GM18868 (cell line): Measurements from ENCODE around the gene ENAH.
"Not testable (repeated sequence)": the region's sequence is repeated elsewhere in the genome, so short reads cannot be mapped to it uniquely, and the experiment has no call there.

Source experiments
- ATAC-seq: cut with Tn5 transposase; IDR thresholded peaks from one replicate; pipeline ENCODE4 v1.9.1; 2021; ENCODE audit warnings: mild to moderate bottlenecking, moderate library complexity; ENCODE audit not compliant: unreplicated experiment

The ENAH gene

DNA sequence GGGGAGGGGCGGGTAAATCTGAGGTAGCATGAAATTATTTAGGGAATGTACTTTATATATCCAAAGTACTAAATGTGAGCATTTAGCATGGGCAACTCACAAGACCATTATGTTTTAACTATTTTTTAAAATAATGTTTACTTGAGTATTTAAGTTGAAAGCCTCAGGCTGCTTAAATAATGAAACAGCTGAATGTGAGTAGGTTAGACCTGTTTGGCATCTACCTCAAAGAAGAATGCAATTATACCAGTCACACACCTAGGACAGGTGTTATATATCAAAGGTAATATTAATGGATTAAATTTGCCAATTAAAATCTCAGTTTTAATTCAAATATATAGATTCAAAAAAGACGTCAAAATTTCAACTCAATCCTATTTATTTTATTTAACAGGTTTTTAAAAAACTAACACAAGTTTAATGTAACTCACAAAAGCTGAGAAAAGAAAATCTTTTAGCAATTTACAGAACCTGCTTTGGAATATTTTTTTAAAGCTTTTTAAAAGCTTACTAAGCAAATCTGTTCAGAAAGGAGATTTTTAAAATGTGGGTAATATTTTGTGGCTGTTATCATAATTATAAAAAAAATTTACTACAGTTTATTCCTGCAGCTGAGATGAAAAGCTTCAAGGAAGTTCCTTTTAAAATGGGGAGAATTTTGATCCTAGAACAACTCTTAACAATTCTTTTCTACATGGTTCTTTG lies 120.5 kb downstream of the ENAH start:
- ATAC-seq, result no peak

DNA sequence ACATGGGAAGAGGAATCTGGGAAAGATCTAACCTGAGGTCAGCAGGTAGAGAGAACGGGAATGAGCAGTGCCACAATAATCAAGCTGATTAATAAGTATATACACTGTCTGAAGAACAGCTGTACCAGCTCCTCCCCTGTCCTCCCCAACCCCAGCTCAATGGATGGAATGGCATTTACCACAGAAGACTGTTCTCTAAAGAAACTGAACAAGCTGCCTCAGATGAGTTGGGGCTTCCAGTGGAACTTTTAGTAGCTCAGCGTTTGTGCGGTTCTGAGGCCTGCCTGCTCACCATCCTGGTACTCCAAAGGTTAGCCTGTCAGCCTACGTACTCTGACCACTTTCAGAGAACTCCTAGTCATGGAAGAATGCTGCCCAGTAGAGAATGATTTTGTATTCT lies 123.2 kb downstream of the ENAH start:
- ATAC-seq, result no peak

DNA sequence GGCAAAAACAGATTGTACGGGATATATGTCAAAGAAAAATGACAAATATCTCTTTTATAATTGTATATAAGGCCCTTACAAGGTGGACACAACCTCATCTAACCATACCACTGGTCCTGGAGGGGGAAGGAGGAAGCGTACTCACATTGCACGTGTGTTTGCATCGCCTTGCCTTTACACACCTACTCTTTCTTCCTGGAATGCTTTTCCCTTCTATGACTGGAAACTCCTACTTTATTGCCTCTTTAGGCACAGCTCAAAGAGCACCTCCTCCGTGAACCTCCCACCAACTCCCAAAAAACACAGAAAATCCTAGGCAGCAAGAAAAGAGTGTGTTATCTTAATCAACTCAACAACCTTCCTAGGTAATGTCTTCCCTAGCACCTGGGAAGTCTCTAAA lies 125.3 kb downstream of the ENAH start:
- no peak for ATAC-seq

DNA sequence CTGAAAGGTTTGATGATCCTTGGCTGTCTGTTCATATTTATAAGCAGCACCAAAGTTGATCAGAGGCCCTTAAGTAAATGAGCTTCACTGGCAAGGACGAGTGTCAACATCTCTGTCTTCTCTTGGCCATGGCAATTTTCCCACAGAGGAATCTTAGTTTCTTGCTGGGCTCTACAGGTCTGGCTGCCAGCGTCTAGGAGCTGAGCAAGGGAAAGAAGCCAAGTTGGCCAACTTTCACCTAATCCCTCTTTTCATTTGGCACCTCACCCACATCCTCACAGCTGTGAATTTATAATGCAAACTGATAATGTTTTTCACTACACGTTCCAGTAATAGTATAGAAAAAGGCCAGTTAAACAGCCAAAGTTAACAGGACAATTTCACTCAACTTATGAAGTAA lies 126.0 kb downstream of the ENAH start:
- ATAC-seq, result no peak

DNA sequence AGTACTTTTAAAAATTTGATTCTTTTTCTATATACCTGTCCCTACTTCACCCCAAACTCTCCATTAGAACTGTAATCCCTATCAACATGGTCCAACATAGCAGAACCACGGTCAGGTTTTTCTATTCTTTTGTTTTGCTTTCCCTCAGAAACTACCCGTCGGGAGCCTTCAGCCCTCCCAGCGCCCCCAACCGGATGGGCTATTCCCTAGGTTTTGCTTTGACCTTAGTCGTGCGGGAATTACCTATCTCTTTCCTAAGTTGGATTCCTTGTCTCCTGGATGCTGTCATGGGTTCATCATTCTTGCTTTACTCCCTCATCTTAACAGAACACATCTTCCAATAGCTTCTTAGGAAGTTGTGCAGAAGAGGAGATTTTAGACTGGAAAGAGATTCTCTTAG lies 127.5 kb downstream of the ENAH start:
- no peak for ATAC-seq

DNA sequence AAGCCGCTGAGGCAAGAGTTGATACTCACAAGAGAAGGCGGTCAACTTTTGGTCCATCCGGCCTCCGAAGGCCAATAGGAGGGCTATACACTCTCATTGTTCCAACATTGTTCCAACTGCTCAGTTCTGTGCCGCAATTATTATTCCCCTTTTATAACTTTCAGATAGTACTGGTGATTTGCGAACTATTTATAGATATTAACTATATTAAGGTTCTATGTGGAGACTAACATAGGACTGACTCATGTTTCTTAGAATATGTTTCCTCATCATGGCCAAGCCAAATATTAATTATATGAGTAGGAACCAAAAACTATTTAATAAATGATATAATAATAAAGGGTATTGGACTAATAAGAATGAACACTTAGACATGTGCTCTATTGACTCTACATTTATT lies 128.4 kb downstream of the ENAH start:
- ATAC-seq, result no peak

DNA sequence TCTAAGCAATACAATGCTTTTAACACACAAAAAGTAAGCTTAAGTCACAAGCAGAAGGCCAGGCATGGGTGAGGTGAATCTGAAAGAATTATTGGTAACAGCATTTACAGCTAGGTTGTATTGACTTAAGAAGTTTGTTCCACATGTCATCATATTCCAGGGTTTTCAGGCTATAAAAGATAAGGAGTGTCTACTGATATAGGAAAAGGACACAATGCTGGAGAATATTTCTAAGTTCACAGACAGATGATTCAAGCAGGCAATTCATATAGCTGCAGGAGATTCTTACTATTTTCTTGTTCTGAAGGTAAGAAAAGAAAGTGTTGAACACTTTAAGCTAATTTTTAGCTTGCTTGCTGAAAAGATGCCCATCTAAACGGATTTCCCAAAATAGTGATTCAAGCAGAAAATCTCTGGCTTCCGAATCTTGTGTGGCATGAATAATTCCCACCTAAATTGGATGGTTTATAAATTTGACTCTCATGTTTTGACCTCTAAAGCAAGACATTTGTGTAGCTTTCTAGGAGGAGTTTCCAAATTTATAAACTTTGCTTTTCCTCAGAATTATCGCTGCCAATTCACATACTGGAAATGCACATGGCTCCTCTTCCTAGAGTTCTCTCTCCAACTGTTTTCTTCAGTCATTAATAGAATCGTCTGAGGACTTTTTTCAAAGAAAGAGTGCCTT lies 129.5 kb downstream of the ENAH start:
- no peak for ATAC-seq

DNA sequence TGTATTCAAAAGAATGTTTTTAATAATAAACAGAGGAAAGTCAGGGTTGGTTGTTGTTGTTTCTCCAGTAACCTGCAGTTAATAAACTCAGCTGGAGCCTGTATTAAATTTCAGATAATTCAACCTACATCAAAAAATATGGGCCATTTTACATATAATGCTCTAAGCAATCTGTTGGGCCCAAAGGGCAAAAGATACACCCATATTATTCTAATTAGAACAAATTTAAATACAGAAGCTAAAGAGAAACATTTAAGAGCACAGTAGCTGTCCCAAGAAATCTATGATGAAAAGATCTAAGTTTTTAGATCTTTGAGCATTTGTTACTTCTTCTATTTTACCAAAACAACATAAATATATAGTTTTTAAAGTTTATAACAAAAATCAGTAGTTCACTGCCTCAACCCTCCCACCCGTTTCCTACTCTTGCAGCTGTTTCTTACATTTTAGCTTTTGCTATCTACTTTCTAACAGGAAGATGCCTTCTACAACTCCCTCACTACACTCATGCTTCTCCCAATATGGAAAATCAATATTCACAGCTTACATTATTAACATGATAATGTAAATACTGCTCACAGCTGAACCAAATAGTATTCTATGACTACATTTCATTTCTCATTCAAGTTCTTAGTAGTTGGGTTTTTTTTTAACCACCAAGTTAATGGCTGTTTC lies 130.2 kb downstream of the ENAH start:
- ATAC-seq, result no peak

DNA sequence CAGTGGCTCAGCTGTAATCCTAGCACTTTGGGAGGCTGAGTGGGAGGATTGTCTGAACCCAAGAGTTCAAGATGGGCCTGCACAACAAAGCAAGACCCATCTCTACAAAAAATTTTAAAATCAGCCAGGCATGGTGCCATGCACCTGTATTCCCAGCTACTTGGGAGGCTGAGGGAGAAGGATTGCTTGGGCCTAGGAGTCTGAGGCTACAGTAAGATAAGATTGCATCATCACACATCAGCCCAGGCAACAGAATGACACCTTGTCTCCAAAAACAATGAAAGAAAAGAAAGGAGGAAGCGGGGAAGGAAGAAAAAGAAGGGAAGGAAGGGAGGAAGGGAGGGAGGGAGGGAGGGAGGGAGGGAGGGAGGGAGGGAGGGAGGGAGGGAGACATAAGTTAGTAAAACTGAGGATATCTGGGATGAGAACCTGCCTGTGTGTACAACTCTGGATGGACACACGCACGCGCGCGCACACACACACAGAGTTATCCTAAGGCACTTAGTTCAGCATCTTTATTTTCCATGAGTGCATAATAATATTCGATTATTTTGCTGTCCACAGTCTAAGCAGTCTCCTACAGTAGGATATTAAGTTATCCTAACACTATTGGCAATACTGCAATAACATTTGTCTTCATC lies 132.2 kb downstream of the ENAH start:
- no peak for ATAC-seq

DNA sequence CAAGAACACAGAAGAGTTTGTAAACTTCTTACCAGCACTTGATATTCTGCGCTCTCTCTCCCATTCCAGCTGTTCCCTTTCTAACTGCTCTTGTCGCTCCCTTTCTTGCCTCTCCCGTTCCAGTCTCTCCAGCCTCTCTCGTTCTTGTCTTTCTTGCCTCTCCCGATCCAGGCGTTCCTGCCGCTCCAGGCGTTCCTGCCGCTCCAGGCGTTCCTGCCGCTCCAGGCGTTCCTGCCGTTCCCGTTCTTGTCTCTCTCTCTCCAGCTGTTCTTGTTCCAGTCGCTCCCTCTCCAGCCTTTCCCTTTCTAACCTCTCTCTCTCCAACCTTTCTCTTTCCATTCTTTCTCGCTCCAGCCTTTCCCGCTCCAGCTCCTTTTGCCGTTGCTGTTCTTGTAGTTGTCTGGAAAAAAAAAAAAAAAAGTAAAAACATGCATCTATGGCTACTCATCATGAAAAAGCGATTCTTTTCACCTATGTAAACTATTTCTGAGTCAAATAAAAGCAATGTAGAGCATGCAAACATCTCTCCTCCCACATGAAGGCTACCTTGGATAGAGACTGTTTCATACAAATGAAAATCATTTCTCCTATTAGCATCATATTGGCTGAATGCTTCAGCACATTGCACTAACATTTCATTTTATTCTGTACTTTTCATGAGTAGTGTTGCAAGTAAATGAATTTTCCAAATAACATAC lies 133.6 kb downstream of the ENAH start:
- ATAC-seq, result no peak

DNA sequence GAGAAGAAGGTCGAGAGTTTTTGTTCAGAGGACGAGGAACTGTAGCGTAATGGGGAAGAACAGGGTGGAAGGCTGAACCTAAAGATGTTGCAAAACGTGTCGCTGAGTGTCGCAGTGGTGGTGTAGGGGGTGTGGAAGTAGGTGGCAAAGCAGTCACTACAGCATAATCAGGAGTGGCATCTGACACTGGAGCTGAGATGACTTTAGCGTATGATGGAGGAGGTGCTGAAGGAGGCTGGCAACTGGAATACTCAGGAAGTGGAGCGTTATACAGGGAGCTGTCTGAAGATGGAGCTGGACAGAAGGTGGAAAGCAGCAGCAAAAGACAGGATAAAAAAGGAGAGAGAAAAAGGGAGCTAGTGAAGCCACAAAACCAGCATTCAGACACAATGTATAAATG lies 135.2 kb downstream of the ENAH start:
- ATAC-seq, result no peak

DNA sequence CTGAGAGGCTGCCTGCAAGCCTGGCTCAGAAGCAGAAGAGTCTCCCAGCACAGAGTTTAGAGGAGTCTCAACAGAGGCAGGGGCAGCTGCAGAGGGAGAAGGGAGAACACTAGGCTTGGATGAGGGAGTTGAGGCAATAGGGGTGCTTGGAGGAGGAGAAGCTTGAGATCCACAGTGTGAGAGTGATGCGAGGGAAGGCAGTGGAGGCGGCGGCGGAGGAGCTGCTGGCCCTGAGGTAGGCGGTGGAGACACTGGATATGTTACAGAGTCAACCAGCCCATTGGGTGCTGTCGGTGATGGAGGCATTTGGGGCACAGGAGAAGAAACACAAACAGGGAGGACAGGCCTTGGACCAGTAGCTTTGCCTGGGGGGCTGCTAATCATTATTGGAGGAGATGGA lies 135.7 kb downstream of the ENAH start:
- ATAC-seq, result no peak

DNA sequence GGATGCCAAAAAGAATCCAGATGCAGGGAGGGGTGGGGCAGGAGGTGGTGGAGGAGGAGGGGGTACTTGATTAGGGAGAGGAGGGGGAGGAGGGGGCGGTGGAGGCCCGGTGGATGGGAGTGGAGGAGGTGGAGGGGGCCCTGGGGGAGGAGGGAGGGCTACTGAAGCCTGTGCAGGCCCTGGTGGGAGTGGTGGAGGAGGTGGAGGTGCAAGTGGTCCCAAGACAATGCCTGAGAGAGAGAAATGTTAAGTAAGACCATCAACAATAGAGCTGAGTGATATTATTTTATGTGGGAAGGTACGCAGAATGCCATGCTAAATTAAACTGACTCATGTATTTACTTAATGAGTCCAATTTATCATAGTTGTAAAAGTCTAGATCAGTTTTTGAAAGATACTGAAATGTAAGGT lies 138.2 kb downstream of the ENAH start:
- ATAC-seq, result no peak

DNA sequence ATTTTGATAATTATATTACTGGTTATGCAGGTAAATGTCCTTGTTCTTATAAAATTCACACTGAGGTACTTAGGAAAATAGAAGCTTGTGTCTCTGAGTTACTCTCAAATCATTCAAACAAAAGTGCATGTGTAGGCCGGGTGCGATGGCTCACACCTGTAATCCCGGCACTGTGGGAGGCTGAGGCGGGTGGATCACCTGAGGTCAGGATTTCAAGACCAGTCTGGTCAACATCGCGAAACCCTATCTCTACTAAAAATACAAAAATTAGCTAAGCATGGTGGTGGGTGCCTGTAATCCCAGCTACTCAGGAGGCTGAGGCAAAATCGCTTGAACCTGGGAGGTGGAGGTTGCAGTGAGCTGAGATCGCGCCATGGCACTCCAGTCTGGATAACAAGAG lies 139.3 kb downstream of the ENAH start:
- not testable (repeated sequence) for ATAC-seq

DNA sequence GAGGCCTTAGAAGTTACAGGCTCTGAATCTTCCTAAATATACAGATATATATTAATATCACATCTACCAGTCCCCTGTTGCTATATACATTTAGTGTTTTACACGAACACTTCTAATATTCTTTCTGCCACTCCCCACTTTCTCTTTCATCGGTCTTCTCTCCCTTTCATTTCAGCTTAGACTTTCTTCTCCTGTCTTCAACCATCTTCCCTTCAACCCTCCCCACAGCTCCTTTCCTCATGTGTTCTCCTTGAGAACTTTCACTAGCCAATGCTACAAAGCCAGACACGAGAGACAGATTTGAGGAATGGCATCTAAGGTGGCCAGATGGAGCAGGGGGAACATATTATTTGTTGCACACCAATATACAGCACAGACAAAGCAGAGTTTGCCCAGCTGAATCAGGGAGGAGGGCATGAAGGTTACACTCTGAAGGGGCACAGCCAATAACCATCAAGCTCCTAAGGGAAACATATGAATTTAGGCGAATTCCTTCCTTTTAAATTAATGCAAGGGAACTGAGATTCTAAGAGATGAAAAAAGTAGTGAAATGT lies 141.0 kb downstream of the ENAH start:
- no peak for ATAC-seq

DNA sequence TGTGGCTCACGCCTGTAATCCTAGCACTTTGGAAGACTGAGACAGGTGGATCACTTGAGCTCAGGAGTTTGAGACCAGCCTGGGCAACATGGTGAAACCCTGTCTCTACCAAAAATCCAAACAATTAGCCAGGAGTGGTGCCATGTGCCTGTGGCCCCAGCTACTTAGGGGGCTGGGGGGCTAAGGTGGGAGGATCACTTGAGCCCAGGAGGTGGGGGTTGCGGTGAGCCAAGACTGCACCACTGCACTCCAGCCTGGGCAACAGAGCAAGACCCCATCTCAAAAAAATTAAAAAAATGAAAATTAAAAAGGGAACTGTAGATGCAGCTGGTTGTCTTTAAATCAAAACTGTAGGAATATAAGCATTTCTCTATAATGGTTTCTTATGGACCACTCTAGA lies 142.2 kb downstream of the ENAH start:
- not testable (repeated sequence) for ATAC-seq

DNA sequence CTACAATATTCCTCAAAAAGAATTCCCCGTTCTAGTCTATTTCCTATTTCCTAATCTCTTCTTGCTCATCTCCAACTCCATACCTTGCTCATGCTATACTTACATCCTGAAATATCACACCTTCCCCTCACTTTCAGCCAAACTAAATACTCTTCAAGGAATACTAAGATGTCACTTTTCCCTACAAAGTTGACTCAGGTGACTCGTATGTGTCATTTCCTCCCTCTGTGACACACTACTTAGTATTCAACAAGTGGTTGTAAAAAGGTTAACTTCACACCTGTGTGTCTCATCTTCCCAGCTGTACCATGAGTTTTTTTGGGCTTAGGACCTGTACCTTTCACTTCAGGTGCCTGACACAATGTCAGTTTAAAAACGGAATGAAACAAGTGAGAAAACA lies 143.2 kb downstream of the ENAH start:
- no peak for ATAC-seq

DNA sequence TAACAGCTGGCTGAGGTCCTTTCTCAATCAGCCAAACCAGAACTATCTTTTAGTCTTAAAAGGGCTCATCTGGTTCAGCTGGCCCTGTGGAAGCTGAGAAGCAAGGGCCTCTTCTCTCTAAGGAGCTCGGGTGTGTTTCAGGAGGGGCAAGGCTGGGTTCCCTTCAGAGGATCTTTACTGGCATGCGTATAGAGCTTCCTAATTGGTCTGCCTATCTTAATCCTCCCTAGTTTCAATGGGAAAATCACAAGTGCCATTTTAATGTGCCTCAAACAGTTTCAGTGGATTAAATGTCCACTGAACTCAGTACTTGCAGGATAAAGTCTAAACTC lies 143.6 kb downstream of the ENAH start:
- no peak for ATAC-seq

DNA sequence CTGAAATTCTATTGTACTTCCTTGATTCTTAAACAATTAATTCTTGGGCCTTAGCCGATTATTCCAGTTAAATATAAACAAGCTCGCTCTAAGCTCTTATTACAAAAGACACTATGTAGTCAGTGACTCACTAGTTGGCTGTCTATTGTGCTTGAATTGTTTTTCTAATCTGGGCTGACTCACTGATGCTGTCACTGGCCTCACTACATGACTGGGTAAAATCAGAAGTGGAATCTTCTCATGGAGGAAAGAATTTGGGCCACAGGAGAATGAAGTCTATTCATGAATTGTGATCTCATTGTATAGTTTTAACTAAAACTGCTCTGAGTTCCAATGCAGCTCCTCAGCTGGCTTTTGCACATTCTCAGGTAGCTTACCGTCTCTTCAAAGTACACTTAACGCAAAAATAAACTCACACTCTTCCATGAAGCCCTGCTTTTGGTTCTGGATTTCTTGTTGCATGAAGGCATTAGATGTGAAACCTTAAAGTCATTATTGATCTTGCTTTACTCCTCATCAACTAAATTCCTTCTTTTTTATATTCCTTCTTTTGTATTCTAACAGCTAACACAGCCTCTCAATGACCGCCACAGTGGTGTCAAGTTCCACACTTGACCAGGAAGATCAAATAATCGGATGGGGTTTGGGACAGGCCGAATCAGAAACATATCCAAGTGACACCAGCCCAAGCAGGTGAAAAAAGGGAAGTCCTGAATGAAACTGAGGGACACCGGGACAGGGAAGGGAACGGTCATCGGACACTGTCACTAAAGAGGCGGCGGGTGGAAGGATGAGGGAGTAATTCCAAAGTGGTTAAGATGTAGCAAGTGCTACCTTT lies 144.2 kb downstream of the ENAH start:
- no peak for ATAC-seq

DNA sequence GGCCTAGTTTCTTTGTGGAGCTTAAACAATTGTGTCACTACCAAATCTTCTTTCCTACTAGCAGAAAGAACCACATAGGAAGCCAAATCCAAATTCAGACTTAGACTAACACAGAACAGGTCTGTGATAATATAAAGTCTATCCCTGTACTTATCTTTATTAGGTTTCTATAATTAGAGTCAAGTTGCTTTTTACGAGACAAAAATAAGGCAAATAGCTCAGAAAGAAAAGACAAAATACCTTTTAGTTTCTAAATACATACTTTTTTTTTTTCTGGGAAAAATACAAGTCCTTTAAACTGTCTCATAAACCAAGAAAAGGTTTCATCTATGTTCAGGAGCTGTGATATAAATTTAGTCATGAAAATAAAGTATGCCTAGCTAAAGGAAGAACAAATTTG lies 146.2 kb downstream of the ENAH start:
- ATAC-seq, result no peak
